ENCODE results near the gene TXNRD2.

DNA sequence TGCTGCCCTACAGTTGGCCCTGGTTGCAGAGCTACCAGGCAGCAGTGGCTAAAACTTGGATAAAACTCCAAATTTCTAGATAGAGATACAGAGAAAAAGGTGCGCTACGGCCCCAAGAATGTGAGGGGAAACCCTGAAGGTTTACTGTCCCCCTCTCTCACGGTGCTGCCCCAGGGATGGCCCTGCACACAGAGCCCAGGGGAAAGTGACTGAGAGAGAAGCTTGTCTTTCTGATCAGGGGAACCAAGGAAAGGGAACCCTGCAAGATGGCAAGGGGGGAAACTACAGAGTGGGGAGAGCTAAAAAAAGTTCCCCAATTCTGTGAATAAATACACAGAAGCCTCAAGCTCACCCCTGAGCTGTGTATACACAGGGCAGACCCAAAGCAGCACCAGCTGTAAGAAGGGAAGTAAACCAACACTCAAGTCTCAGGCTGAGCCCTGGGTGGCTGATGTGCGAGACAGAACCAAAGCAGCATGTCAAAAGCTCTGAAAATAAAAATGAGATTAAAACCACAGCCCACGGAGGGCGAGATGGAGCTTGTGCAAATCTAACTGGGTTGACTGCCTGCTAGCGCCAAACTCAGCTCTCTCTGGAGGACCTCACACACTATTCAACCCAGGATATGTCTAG is 109.0 kb downstream of the TXNRD2 start:
- TF ChIP-seq, protein P1, sequence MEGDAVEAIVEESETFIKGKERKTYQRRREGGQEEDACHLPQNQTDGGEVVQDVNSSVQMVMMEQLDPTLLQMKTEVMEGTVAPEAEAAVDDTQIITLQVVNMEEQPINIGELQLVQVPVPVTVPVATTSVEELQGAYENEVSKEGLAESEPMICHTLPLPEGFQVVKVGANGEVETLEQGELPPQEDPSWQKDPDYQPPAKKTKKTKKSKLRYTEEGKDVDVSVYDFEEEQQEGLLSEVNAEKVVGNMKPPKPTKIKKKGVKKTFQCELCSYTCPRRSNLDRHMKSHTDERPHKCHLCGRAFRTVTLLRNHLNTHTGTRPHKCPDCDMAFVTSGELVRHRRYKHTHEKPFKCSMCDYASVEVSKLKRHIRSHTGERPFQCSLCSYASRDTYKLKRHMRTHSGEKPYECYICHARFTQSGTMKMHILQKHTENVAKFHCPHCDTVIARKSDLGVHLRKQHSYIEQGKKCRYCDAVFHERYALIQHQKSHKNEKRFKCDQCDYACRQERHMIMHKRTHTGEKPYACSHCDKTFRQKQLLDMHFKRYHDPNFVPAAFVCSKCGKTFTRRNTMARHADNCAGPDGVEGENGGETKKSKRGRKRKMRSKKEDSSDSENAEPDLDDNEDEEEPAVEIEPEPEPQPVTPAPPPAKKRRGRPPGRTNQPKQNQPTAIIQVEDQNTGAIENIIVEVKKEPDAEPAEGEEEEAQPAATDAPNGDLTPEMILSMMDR (IDR thresholded peaks at IDR 0.05; ENCODE audit: low read depth, low read length), result no peak
- TF ChIP-seq EZH2phosphoT487 (IDR thresholded peaks at IDR 0.05; ENCODE audit: low read depth), result no peak
